CD4-positive, alpha-beta T cell treated with Interleukin-2 at 100 ng/mL for 4 hours (primary cell): ENCODE data around the gene RFC3.
"Not testable (repeated sequence)": the region's sequence is repeated elsewhere in the genome, so short reads cannot be mapped to it uniquely, and the experiment has no call there.

Experiments
- DNase-seq: peaks from one replicate; pipeline ENCODE4 v3.0.0-alpha.2; 2020; ENCODE audit warnings: low spot score

The RFC3 gene

DNA sequence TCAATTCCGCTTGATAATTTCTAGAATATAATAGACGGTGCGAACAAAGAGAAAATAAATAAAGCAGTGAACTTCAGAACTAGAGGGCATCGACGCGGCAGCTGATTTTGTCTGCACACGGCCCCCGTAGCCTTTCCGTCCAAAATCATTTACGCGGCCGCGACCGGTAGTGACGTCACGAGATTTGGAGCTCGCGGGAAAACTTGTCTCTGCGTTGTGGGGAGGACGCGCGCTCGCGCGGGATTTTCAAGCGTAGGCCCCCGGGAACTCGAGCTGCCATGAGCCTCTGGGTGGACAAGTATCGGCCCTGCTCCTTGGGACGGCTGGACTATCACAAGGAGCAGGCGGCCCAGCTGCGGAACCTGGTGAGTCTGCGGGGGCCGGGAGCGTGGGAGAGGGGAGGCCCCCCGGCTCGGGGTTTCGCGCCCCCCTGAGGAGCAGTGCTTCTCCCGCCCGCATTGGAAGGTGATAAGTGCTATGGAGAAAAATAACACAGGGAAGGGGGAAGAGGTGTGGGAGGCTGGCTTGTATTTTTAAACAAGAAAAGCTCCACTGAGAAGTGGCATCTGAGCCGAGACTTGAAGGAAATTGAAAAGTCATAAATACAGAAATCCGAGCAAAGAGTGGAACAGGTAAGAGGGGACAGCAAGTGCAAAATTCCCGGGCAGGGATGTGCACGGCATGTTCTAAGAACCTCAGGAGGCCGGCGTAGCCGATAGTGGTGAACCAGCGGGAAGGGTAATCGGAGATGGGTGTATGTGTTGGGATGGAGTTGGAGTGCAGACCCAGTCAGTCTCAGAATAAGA, at the start of gene RFC3:
Gene RFC3 (plus strand): TSS at position 249 of the 806 bp plus-strand sequence. CDS start 30 bp downstream, at position 279.
- DNase-seq: peak; percentile 92

GRCh38 chr13:33771296-33771695, 46.7 kb upstream of the RFC3 start:
- no peak for DNase-seq

GRCh38 chr13:33773790-33774462, 44.0 kb upstream of the RFC3 start:
- DNase-seq: no peak

GRCh38 chr13:33775339-33776108, 42.4 kb upstream of the RFC3 start:
- no peak for DNase-seq

GRCh38 chr13:33776239-33776881, 41.6 kb upstream of the RFC3 start:
- no peak for DNase-seq

GRCh38 chr13:33782631-33783030, 35.3 kb upstream of the RFC3 start:
- no peak for DNase-seq

DNA sequence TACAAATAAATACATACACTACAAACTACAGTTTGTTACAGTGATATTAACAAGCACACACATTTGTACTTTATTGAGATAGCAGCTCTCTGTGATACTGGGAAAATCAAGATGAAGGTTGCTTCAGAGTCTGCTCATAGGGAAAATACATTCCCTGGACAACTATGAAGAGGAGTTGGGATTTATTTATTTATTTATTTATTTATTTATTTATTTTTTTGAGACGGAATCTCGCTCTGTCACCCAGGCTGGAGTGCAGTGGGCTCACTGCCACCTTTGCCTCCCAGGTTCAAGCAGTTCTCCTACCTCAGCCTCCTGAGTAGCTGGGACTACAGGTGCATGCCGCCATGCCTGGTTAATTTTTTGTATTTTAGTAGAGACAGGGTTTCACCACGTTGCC, 34.7 kb upstream of the RFC3 start:
- DNase-seq: not testable (repeated sequence)

- no peak for DNase-seq
These were observed 33.2 kb upstream of the RFC3 start for GRCh38 chr13:33784738-33785137.

DNA sequence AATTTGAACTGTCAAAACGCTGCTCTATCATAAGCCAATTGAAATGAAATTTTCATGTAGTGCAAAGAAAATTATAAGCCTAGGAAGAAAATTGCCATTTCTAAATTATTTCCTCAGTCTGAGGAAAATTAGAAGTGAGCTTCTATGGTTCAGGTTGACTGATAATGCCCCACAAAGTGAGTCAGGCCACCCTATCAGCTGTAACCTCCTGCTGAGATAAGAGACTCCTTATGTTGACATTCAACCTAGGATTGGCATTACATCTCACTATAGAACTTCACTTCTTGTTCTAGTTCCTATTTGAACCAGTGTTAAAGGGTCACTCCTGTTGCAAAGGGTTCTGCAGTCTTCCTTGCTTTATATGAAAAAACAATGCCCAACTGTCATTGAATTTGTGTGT, 32.6 kb upstream of the RFC3 start:
- DNase-seq: no peak

GRCh38 chr13:33787051-33787591, 30.8 kb upstream of the RFC3 start:
- peak; percentile 29 for DNase-seq

DNA sequence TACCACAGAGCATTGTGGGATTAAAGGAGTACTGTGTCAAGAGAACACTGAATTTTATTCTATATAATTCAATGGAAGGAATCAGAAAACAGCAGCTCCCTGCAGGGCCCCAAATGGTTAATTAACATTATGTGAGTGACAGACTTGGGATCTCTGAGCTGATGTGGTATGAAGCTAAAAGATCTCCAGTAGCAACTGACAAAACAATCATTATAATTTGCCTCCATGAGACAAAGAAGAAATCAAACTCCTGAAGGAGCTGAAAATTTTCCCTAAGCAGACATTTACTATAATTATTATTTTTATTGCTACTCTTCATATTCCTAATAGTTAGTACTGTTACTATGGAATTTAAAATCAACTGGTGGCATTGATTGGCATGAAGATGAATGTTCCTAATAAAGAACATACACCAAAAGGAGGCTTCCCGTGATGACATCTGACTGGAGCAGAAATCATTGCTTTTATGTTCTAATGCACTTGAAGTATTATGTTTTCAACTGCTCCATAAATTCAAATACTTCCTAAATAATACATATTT, 28.8 kb upstream of the RFC3 start:
- no peak for DNase-seq

DNA sequence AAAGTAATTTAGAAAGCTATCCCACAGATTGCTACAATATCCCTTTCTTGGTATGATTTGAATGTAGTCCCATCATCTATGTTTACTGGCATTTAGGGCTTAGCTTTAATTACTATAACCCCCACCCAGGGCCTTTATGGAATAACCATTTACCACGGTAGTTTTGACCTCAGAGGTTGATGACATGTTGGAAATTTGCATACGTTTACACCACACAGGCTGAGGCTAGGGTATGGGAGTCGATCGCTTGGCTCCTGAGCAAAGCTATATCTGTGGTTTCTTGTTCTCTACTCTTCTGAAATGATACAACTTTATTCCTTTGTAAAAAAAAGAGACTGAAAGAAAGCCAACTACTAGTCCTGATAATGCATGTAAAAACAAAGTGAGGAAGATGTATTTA, 28.2 kb upstream of the RFC3 start:
- no peak for DNase-seq

GRCh38 chr13:33793726-33794125, 24.2 kb upstream of the RFC3 start:
- no peak for DNase-seq

- no peak for DNase-seq
These were observed 23.4 kb upstream of the RFC3 start for GRCh38 chr13:33794576-33794975.

- DNase-seq: no peak
These were observed 21.9 kb upstream of the RFC3 start for GRCh38 chr13:33796095-33796494.

DNA sequence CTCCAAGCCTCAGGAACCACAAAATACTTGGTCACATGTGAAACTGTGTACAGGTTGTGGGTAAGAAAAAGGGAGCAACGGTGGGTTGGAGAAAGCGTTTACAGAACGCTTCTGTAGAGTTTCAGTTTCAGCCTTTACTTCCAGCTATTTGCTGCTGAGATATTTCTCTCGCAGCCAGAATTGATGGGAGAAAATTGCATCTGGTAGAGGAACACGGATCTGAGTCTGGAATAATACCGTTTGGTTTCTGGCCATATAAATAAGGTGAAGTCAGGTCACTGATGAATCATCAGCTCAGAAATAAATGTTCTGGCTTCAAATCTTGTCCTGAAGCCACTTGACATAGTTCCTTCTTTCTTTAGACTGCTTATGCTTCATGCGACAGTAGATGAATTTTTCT, 20.3 kb upstream of the RFC3 start:
- no peak for DNase-seq

DNA sequence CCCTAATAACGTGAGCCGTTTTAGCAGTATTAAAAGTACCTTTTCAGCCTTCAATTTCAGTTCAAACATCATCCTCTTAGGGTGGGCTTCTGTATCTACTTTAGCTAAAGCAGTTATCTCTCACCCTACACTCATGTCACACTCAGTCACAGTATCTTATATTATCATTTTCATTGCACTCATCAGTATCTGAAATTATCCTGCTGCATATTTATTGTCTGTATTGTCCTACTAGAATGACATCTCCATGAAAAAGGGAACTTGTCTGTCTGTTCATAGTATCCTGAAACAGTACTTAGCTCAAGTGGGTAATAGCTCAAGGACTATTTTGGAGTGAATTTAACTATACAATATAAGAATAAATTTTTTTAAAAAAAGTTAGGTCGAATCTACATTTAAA, 19.9 kb upstream of the RFC3 start:
- DNase-seq: no peak

- no peak for DNase-seq
These were observed 17.9 kb upstream of the RFC3 start for GRCh38 chr13:33799950-33800592.

GRCh38 chr13:33800646-33801186, 17.2 kb upstream of the RFC3 start:
- no peak for DNase-seq

- DNase-seq: no peak
These were observed 11.3 kb upstream of the RFC3 start for GRCh38 chr13:33806470-33807248.
